Muscle of arm (tissue), 12 donors: ENCODE measurements around the gene VPS25. TPM values are rescaled to one million over a fixed set of nuclear protein-coding genes. Genes with fewer than 3 reads are reported as not detected.
"Not testable (repeated sequence)": the region's sequence is repeated elsewhere in the genome, so short reads cannot be mapped to it uniquely, and the experiment has no call there.

Source experiments
- DNase-seq: peaks from one replicate; pipeline ENCODE4 v3.0.0-alpha.2; 2013
- polyA plus RNA-seq, 12 donors: library from polyadenylated mRNA; unstranded; fragments of 120-200 nt; gene quantifications; one replicate each; pipeline ENCODE4 v1.2.1, GENCODE V29; 2013; ENCODE audit not compliant: insufficient read length in 12 of 12

VPS25 gene
- polyA plus RNA-seq, 12 donors: 25.0 to 46.1 (median 30.6) TPM; not detected in 1

DNA sequence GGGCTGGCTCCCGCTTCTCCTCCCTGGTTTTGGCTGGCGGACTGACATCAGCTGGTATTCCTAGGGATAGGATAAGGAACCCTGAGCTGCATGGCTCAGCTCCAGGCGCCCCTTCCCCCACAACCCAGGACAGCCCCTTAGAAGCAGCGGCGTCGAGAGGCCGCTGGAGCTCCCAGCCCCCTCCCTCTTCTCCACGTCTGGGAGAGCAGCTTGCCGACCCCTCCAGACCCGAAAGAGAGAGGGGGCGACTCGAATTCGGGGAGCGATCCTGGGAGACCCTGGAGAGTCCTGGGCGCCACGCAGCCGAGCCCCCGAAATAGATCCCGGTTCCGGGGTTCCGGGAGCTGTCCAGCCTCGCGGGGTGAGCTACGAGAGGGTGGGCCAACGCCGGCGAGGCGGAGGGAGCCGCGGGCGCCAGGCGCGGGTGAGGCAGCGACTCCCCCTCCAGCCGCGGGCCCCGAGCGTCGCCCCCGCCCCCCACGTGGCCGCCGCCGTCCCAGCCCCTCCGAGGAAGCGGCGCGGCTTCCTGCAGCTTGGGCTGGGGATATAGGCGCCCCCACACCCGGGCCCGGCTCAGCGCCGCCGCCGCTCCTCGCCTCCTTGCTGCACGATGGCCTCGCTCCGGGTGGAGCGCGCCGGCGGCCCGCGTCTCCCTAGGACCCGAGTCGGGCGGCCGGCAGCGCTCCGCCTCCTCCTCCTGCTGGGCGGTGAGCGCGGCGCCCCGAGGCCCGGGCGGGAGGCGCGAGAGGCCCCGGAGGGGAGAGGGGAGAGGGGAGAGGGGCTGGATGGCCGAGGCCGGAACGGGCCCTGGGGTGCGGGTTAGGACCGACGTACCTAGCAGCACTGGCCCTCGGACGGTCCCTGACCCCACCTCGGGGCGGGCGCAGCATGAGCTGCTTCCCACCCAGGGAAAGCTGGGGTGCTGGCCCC lies 12.3 kb upstream of the VPS25 start, which contains the start of gene RAMP2:
Gene RAMP2 (plus strand): TSS at position 576 of the 930 bp plus-strand sequence. CDS start 35 bp downstream, at position 611.
- no peak for DNase-seq

DNA sequence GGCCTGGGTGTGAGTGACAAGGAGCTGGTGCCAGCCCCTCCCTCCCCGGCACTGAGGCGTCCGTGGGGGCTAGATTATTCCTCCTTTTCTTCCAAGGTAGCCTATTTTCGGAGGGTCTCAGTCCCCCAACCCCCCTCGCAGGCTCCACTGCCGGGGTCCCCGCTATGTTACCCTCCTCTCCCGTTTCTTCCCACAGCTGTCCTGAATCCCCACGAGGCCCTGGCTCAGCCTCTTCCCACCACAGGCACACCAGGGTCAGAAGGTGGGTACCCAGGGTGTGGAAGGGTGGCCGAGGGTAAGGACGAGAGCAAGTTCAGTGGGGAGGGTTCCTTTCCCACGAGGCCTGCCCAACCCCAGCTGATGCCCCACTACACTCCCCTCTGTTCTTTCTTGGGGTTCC lies 11.6 kb upstream of the VPS25 start:
- no peak for DNase-seq

DNA sequence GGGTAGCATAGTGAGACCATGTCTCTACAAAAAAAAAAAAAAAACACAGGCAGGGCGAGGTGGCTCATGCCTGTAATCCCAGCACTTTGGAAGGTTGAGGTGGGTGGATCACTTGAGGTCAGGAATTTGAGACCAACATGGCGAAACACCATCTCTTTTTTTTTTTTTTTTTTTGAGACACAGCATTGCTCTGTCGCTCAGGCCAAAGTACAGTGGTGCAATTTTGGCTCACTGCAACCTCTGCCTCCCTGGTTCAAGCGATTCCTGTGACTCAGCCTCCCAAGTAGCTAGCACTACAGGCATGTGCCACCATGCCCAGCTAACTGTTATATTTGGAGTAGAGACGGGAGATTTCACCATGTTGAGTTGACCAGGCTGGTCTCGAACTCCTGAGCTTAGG lies 7.1 kb upstream of the VPS25 start:
- no peak for DNase-seq

DNA sequence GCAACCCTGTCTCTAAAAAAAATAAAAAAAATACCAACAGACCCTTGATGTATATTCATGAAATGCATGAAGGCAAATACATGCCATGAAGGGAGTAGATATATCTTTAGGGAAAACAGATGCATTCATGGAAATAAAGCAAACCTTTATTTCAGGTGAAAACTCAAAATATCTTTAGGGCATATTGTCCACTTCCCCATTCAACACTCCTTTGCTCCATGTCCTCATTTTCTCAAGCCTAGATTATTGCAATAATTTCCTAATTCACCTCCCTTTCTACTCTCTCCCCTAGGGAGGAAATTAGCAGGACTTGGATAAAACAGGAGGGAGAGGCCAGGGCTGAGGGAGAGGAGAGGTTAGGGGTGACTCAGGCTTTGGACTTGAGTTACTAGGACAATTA lies 5.7 kb upstream of the VPS25 start:
- no peak for DNase-seq

DNA sequence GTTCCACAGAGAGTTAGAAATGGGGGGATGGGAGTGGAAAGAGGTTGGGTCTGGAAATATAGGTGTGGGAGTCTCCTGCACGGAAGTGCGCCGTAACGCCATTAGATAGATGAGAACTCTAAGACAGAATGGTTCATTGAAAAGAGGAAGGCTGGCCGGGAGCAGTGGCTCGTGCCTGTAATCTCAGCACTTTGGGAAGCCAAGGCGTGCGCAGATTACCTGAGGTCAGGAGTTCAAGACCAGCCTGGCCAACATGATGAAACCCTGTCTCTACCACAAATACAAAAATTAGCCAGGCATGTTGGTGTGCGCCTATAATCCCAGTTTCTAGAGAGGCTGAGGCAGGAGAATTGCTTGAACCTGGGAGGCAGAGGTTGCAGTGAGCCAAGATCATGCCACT lies 5.2 kb upstream of the VPS25 start:
- not testable (repeated sequence) for DNase-seq

DNA sequence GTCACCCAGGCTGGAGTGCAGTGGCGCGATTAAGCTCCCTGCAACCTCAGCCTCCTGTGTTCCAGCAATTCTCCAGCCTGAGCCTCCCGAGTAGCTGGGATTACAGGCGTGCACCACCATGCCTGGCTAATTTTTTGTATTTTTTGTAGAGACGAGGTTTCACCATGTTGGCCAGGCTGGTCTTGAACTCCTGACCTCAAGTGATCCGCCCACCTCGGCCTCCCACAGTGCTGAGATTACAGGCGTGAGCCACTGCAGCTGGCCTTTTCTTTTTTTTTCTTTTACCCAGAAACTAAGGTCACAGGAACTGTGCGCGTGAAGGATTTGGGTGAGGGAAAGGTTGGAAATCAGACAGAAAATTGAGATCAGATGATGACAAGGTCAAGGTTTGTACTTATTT lies 3.3 kb upstream of the VPS25 start:
- not testable (repeated sequence) for DNase-seq

DNA sequence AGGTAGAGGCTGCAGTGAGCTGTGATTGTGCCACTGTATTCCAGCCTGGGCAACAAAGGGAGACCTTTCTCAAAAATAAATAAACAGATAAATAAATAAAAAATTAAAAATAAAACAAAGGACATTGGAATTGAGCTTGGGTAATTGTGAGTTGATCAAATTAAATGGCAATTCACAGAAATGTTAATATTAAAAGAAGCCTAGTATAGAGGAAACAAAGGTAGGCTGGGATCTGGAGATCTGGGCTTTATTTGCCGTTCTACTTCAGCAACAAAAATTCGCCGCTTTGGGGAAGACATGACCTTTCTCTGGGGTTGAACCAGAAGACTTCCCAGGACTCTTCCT lies 332 bp upstream of the VPS25 start:
- DNase-seq: no peak

DNA sequence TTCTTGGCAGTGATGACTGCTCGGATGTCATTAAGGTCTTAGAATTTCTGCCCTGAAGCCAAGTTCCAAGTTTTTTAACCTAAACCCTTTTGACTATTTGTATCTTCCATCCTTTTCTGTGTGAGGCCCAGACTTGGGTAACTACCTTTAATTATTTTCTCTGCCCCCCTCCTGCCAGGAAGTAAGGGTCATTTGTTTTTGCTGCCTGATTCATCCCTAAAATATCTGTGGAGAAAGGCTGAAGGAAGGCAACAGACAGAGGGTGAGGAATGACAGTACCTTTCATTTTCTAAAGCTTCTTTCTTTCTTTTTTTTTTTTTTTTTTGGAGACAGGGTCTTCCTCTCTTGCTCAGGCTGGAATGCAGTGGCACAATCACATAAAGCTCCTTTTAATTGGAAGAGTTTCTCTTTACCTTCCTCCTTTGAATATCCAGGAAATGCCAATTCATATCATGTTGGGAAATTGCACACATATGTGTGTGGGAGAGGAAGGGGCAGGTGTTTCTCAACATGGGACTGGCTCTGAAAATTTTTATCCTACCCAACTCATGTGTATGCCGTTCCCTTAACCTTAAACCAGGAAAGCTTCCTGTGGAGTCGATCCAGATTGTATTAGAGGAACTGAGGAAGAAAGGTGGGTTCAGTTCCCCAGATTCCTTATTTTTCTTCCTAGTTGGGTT lies 957 bp downstream of the VPS25 start:
- DNase-seq: no peak

DNA sequence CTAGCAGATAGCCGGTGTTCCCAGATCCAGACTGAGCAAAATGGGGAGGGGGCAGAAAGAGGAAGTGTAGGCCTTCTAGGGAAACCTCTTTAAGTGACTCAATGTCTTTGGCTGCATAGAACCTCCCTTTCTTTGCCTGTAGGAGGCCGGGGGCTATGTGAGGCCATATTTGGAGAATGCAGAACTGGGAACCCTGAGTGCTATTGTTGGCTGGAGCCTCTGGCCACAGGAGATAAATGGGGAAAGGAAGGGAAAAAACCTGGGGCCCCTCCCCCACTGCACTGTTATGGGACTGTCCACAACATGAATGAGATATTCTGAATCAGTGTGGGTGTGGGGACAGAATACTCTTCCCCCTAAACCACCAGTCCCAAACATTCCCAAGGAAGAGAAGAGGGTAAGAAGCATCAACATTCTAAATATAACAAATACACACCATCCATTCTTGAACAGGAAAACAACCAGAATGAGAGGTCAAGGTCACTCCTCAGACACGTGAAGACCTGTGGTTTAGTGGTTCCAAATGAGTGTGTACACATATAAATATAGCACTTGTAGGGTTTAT lies 2.4 kb downstream of the VPS25 start:
- no peak for DNase-seq

DNA sequence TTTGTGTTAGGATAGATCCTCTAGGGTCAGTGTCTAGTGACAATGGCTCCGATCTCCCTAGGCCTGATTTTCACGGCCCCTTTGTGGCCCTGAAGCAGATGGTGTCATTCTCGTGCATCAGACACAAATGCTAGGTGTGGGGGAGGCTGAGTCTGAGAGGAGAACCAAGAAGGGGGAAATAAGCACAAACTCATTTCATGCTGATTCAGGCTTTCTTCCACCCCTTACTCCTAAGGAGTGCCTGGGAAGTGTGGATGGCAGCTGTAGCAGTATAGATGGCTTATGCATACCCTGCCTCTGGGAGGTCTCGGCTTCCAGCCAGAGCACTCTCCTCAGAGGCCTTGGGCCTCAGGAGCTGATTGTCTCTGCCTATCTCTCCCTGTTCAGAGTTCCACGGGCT lies 5.3 kb downstream of the VPS25 start:
- DNase-seq: no peak

DNA sequence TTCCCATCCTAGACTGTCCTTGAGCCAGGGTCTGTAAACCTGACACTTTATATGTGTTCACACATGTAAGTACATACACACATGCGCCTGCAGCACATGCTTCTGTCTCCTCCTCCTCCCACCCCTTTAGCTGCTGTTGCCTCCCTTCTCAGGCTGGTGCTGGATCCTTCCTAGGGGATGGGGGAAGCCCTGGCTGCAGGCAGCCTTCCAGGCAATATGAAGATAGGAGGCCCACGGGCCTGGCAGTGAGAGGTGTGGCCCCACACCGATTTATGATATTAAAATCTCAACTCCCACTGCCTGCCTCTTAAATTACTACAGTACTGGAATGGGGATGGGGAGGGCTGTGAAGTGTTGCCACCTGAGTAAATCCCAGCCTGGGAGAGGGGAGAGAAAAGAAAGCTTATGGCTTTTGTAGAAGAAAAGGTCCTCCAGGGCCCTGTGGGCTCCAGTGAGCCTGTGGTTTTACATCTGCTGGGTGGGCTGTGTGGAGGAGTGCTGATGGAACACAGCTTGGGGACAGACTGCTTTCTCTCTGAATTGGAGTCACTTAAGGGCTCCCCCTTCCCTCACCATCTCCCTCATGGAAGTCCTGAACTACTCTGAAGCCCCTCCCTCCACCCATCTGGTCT lies 6.2 kb downstream of the VPS25 start:
- DNase-seq: no peak

DNA sequence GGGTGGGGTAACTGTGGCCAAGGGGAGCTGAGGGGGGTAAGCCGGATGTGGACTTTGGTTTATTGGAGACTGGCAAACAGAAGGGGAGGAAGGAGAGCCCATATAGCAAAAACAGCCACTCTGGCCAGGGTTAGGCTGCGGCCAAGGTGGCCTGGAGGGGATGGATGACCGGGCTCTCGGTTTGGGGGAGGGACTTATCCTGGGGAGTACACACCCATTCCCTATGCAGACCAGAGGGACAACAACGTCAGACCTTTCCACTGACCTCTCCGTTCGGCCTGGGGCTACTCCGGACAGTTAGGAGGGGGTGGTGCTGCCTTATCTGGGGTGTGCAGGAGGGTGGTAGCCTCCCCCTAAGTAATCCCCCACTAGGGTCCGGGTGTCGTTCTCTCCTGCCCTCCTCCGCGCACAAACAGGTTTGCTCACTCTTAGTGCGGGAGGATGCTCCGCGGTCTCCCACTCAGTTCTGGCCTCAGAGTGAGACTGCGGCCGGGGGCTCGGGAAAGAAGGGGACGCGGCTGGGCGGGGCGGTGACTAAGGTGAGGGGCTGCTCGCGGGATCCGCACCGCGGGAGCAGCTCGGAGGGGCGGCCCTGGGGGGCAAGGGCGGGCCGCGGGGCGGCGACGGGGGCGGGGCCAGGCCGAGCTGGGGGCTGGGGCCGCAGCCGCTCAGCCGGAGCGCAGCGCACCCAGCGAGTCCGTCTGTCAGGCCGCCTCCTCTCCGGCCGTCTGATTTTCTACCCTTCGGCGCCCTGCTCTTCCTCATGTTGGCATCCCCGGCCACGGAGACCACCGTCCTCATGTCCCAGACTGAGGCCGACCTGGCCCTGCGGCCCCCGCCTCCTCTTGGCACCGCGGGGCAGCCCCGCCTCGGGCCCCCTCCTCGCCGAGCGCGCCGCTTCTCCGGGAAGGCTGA lies 6.9 kb downstream of the VPS25 start, which contains the start of gene WNK4:
Gene WNK4 (plus strand): TSS at position 675 of the 915 bp plus-strand sequence. CDS start 89 bp downstream, at position 764.
- DNase-seq: no peak

DNA sequence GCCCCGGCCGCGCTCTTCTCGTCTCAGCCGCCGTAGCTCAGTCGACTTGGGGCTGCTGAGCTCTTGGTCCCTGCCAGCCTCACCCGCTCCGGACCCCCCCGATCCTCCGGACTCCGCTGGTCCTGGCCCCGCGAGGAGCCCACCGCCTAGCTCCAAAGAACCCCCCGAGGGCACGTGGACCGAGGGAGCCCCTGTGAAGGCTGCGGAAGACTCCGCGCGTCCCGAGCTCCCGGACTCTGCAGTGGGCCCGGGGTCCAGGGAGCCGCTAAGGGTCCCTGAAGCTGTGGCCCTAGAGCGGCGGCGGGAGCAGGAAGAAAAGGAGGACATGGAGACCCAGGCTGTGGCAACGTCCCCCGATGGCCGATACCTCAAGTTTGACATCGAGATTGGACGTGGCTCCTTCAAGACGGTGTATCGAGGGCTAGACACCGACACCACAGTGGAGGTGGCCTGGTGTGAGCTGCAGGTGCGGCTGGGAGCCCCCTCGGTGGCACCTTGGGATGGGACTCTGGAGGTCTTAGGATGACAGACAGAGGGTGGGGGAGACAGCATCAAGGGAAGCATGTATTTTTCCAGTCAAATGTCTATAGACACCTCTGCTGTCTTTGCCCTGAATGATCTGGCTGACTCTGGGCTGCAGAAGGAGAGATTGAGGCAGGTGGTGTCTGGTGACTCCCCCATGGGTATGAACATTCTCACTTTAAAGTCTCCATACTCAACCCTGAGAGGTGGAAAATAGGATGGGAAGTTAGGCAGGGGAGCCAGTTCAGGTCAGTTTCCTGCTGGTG lies 7.8 kb downstream of the VPS25 start:
- DNase-seq: no peak

DNA sequence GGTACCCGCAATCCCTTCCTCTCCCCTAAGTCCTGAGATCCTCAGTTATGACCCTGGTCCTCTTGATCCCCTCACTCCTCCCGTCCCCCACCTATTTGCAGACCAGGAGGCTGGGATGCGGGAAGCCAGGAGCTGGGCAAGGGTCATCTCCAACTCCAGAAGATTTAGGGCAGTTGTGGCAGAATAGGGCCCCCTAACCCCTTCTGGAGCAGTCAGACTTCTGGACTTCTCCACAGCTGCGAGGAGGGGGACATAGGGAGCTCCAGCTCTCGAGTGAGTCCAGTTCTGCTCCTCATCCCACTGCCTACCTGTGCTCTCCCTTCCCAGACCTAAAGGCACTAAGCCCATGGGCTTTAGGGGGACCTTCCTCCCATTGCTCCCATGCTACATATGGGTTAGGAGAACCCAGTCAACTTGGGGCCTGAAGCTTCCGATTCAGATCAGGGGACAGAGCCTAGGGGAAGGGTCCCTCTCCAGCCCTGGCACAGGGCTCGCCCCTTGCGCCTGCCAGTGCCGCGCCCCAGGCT lies 8.5 kb downstream of the VPS25 start:
- no peak for DNase-seq

DNA sequence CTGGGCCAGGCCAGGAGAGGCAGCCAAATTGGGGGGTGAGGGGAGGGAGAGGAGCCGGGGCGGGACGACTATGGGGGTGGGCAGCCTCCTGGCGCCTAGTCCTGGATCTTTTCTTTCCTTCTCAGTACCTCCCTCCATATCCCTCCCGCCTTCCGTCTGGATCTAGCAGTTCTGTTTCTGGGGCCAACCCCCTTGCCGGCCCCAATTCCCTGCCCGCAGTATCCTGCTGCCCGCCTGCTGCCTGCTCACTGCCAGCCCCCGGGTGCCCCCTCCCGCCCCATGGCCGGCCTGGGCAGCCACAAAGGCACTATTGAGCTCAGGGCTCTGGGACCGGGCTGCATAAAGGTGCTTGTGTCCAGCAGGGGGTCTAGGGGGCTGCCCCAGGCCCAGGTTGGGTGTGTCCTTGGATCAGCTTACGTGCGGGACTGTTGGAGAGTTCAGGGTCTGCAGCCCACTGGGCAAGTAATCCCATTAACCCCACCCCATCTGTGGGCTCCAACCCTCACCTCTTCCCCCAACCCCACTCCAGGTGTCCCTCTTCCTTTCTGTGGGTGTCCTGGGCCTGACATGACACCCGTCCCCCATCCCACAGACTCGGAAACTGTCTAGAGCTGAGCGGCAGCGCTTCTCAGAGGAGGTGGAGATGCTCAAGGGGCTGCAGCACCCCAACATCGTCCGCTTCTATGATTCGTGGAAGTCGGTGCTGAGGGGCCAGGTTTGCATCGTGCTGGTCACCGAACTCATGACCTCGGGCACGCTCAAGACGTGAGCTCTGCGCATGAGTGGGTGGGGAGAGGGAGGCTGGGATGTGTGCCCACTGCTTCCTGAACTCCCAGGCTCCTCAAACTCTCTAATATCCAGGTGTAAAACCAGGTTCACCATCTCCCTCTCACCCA lies 9.2 kb downstream of the VPS25 start:
- no peak for DNase-seq

DNA sequence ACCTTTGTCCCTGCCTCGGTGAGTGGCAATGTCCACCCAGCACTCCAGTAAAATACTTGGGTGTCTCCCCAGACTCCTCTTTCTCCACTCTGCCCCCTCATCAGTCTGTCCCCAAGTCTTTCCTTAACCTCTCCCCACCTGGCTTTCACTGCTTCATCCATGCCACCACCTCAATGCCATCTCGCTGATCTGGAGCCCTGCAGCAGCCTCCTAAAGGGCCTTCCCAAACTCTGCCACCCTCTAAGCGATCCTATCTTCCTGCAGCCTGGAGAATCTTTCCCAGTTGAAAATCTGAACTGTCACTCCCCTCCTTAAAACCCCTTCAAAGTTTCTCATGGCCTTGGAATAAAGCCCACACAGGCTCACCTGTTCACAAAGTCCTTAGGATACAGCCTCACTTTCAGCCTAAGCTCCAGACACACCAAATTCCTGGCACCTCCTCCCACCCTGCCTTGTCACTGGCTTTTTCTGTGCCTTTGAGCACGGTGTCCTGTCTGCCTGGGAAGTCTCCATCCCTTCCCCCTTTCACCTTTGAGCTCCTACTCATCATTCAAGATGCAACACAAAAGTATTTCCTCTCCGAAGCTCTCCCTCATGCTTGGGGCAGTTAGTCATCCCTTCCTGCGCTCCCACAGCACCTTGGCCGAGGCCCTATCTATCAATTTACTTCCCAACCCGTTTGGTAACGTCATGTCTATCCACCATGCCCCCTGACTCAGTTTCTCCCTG lies 10.0 kb downstream of the VPS25 start:
- no peak for DNase-seq

DNA sequence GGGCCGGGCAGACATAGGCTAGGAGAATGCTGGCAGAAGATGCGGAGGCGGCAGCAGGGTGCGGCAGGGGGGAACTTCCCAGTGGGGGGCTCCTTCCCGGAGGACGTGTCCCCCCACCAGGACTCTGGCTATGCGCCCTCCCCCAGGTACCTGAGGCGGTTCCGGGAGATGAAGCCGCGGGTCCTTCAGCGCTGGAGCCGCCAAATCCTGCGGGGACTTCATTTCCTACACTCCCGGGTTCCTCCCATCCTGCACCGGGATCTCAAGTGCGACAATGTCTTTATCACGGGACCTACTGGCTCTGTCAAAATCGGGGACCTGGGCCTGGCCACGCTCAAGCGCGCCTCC lies 10.5 kb downstream of the VPS25 start:
- DNase-seq: no peak

DNA sequence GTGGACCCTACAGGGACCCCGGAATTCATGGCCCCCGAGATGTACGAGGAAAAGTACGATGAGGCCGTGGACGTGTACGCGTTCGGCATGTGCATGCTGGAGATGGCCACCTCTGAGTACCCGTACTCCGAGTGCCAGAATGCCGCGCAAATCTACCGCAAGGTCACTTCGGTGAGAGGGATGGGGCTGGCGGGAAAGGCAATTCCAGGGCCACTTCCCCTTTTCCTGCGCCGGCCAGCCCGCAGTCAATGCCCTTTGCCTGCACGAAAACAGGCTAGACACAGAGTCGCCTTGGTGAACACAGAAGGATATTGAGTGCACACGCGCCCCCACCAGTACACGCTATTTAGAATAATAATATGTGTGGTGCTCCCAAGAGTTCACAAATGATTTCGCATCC lies 11.2 kb downstream of the VPS25 start:
- no peak for DNase-seq
